ENCODE measurements around the gene STYK1. TPM values are rescaled to one million over a fixed set of nuclear protein-coding genes. Genes with fewer than 3 reads are reported as not detected.

Gene STYK1
- total RNA-seq, 4 donors from 2014 or later, result 0.22 to 0.34 TPM; not detected in 2

DNA sequence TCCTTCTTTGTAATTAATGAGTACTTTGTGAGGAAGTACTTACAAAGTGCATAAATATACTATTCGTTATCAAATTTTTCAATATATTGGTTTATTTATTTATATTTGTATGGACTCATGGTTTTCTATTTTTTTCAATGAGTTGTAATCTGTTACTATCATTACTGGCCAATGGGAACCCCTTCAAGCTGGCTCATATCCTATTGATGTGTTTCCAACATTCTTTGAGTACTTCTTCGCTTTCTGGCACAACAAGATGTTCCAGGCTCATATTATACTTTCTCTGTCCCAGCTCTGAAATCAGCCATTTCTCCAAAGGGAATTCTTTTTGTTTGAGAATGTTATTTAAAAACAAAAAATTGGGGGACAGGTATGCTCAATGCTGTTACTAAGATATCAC, 31.8 kb upstream of the STYK1 start:
- no peak for TF ChIP-seq CTCF (IDR thresholded peaks at IDR 0.05; ENCODE audit: low read depth)

- TF ChIP-seq CTCF (IDR thresholded peaks at IDR 0.05; ENCODE audit: low read depth), result no peak
Observed at GRCh38 chr12:10701843-10702242, 28.0 kb upstream of the STYK1 start.

GRCh38 chr12:10701131-10701681, 27.4 kb upstream of the STYK1 start:
- TF ChIP-seq CTCF (IDR thresholded peaks at IDR 0.05; ENCODE audit: low read depth), result no peak

DNA sequence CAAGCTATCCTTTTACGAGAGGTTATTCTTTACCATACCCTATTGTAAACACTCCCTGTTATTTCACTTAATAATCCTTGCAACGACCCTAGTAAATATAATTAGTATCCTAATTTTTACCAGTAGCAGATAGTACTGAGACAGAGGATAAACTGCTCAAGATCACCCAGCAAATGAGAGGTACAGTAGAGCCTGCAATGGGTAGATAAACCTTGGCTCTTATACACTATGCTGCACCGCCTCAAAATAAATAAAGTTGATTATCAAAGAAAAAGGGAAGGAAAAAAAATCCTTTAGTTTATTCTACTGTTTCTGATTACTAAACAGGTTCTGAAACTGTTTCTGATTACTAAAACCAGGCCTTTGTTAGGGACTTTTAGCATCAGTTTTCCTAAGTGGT, 26.7 kb upstream of the STYK1 start:
- no peak for TF ChIP-seq CTCF (IDR thresholded peaks at IDR 0.05; ENCODE audit: low read depth)

DNA sequence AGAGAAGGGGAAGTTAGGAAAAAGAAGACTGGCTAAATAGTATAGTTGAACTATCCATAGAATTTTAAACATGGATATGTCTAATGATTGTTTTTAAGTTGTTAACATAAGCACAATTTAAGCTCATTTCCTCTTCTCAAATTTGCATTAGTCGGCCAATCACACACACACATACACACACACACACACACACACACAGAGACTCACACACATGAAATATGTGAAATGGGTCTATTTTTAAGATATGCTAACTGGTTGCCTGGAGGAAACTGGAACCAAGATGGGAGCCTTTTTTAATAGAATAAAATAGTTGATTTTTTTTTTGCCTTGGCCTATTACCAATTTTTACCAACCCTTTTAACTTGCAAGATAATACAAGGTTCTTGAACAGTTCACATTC, 24.0 kb upstream of the STYK1 start:
- TF ChIP-seq CTCF (IDR thresholded peaks at IDR 0.05; ENCODE audit: low read depth), result no peak

DNA sequence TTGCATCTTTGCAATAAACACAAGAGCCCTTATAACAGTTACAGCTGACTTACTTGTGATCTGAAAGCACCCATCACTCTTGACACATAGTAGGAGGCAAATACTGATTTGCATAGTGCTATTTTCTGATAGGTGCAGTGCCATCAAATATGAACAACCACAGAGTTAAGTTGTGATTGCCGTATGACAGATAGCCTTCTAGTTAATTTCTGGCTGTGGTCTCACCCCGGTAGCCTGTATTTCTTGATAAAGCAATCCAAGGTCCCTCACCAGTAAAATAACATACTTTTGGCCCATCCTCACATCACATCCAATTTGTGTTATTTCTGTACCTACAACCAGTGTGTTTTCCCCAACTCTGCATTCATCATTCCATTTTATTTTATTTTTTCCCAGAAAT, 23.3 kb upstream of the STYK1 start:
- TF ChIP-seq CTCF (IDR thresholded peaks at IDR 0.05; ENCODE audit: low read depth), result no peak

DNA sequence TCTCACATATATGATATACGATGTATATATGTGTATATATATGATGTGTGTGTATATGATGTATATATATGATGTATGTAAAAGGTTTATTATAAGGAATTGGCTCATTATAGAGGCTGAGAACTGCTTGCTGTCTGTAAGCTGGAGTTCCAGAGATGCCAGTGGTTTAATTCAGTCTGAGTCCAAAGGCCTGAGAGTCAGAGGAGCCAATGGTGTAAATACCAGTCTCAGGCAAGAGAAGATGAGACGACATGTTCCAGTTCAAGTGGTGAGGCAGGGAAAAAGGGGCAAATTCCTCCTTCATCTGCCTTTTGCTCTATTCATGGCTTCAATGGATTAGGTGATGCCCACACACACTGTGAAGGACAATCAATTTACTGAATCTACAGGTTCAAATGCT, 17.1 kb upstream of the STYK1 start:
- TF ChIP-seq CTCF (IDR thresholded peaks at IDR 0.05; ENCODE audit: low read depth), result no peak
